Mesothelial cell of epicardium (in vitro differentiated cells): ENCODE results near the gene LRRC31. TPM values are rescaled to one million over a fixed set of nuclear protein-coding genes. Genes with fewer than 3 reads are reported as not detected.

Source experiments
- DNase-seq, 2 experiments: peaks; one replicate each; pipeline ENCODE4 v3.0.0; 2021; ENCODE audit warnings: low spot score in 2 of 2; ENCODE audit not compliant: unreplicated experiment in 2 of 2
- H3K27ac Mint-ChIP-seq: 2 replicates; pipeline ENCODE4 v1.8.0; 2021; ENCODE audit warnings: mixed read lengths
- H3K27me3 Mint-ChIP-seq: 2 replicates; pipeline ENCODE4 v1.8.0; 2021; ENCODE audit warnings: low read depth, mixed read lengths
- H3K36me3 Mint-ChIP-seq: 2 replicates; pipeline ENCODE4 v1.8.0; 2021; ENCODE audit warnings: mixed read lengths
- H3K4me1 Mint-ChIP-seq: 2 replicates; pipeline ENCODE4 v1.8.0; 2021; ENCODE audit warnings: mixed read lengths
- H3K4me3 Mint-ChIP-seq: 2 replicates; pipeline ENCODE4 v1.8.0; 2021; ENCODE audit warnings: mild to moderate bottlenecking, moderate library complexity, mixed read lengths
- H3K9me3 Mint-ChIP-seq: 2 replicates; pipeline ENCODE4 v1.8.0; 2021; ENCODE audit warnings: mixed read lengths
- CTCF ChIP-seq: fragments of 200-600 bp; sonication (generic); IDR thresholded peaks from one replicate; pipeline ENCODE4 v1.5.0; 2021; ENCODE audit warnings: antibody characterized with exemption; ENCODE audit not compliant: unreplicated experiment
- total RNA-seq: library from RNA; stranded (reverse); gene quantifications from 3 replicates; pipeline ENCODE4 v1.2.1, GENCODE V29; 2021

The LRRC31 gene
- total RNA-seq, 1 donor from 2014 or later = not detected

DNA sequence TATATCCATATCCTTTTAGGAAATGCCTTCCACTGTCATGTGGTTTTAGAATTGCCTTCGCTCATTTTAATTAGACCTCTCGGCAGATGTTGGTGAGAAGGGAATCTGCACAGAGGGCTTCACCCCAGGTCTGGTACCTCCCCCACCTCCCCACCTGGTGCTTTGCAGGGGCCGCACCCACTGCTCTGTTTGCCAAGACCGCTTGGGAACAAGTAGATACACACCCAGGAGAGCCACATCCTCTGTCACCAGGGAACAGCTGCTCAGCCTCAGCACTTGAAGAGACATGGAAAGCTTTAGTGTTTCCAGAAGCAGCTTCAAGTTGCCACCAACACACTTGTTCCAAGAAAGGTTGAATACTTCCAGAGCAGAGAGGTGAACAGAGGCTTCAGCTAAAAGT, 21.8 kb downstream of the LRRC31 start:
- no peak for DNase-seq
- H3K27ac Mint-ChIP-seq = no peak overlapping the region
- no peak for TF ChIP-seq CTCF
- no peaks in the 10 kb centered on the region for H3K9me3 Mint-ChIP-seq
- H3K27me3 Mint-ChIP-seq = no peaks in the 10 kb centered on the region
- H3K36me3 Mint-ChIP-seq = no peaks in the 10 kb centered on the region
- H3K4me1 Mint-ChIP-seq = no peaks in the 10 kb centered on the region
- no peak overlapping the region for H3K4me3 Mint-ChIP-seq

- Mint-ChIP-seq H3K27ac (no peak overlapping the region), H3K4me3 (no peak overlapping the region), H3K4me1 (no peaks in the 10 kb centered on the region), H3K27me3 (no peaks in the 10 kb centered on the region), H3K9me3 (no peaks in the 10 kb centered on the region), H3K36me3 (no peaks in the 10 kb centered on the region)
- TF ChIP-seq CTCF = no peak
- DNase-seq = no peak
These were observed 23.1 kb downstream of the LRRC31 start for GRCh38 chr3:169846458-169847193.

GRCh38 chr3:169842960-169843359, 26.8 kb downstream of the LRRC31 start:
- TF ChIP-seq CTCF = no peak
- no peak overlapping the region for H3K27ac Mint-ChIP-seq
- H3K36me3 Mint-ChIP-seq = no peaks in the 10 kb centered on the region
- H3K9me3 Mint-ChIP-seq = no peaks in the 10 kb centered on the region
- DNase-seq = no peak
- H3K4me3 Mint-ChIP-seq = no peak overlapping the region
- peaks cover 8% of the 10 kb centered on the region for H3K4me1 Mint-ChIP-seq
- H3K27me3 Mint-ChIP-seq = no peaks in the 10 kb centered on the region

DNA sequence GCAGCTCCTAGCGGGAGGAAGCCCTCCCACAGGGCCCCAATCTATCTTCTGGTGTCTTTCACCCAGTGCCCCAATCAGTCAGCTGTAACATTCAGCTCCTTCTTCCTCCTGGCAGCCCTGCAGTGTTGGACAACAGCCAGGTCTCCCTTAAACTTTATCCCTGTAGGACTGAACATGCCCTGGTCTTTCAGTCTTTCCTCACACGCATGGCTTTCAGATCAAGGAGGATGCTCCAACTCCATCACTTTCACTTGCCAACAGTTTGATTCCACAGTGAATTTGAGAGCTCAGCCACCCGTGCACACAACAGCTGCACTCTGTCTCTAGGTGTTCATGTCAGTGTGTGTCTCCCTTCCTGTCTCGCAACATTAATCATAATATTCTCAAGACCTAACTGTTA, 28.6 kb downstream of the LRRC31 start:
- Mint-ChIP-seq H3K9me3 (no peaks in the 10 kb centered on the region), H3K36me3 (no peaks in the 10 kb centered on the region), H3K4me1 (peaks cover 8% of the 10 kb centered on the region), H3K27me3 (no peaks in the 10 kb centered on the region), H3K4me3 (no peak overlapping the region), H3K27ac (no peak overlapping the region)
- no peak for TF ChIP-seq CTCF
- no peak for DNase-seq

GRCh38 chr3:169838511-169839030, 31.2 kb downstream of the LRRC31 start:
- DNase-seq = no peak
- Mint-ChIP-seq H3K4me3 (no peak overlapping the region), H3K27ac (no peak overlapping the region), H3K36me3 (no peaks in the 10 kb centered on the region), H3K4me1 (peaks cover 8% of the 10 kb centered on the region), H3K27me3 (no peaks in the 10 kb centered on the region), H3K9me3 (no peaks in the 10 kb centered on the region)
- TF ChIP-seq CTCF = no peak

- Mint-ChIP-seq H3K4me1 (peaks cover 8% of the 10 kb centered on the region), H3K27ac (no peak overlapping the region), H3K9me3 (no peaks in the 10 kb centered on the region), H3K36me3 (no peaks in the 10 kb centered on the region), H3K27me3 (no peaks in the 10 kb centered on the region), H3K4me3 (no peak overlapping the region)
- TF ChIP-seq CTCF = no peak
- DNase-seq = no peak
These were observed 32.8 kb downstream of the LRRC31 start for GRCh38 chr3:169836942-169837275.
